GM21381 (cell line): ENCODE data around the gene MZT2B.
"Not testable (repeated sequence)": the region's sequence is repeated elsewhere in the genome, so short reads cannot be mapped to it uniquely, and the experiment has no call there.

ENCODE experiments used
- ATAC-seq: cut with Tn5 transposase; IDR thresholded peaks from one replicate; pipeline ENCODE4 v1.9.1; 2021; ENCODE audit warnings: mild to moderate bottlenecking, moderate library complexity; ENCODE audit not compliant: unreplicated experiment

MZT2B gene

GRCh38 chr2:130181880-130182682, at the start of gene MZT2B:
MZT2B (plus strand) TSS chr2:130182262; CDS start chr2:130182283, 21 bp downstream.
- ATAC-seq: peak; percentile 80

GRCh38 chr2:130135692-130136541, 46.1 kb upstream of the MZT2B start:
- no peak for ATAC-seq

GRCh38 chr2:130136546-130136945, 45.5 kb upstream of the MZT2B start:
- not testable (repeated sequence) for ATAC-seq

- ATAC-seq: not testable (repeated sequence)
Observed at GRCh38 chr2:130137118-130137517, 44.9 kb upstream of the MZT2B start.

GRCh38 chr2:130138326-130138725, 43.7 kb upstream of the MZT2B start:
- not testable (repeated sequence) for ATAC-seq

- not testable (repeated sequence) for ATAC-seq
Observed at GRCh38 chr2:130138841-130139251, 43.2 kb upstream of the MZT2B start.

- not testable (repeated sequence) for ATAC-seq
Observed at GRCh38 chr2:130139331-130140280, 42.5 kb upstream of the MZT2B start.

- ATAC-seq: not testable (repeated sequence)
Observed at GRCh38 chr2:130140516-130140915, 41.5 kb upstream of the MZT2B start.

GRCh38 chr2:130141002-130141401, 41.1 kb upstream of the MZT2B start:
- ATAC-seq: not testable (repeated sequence)

- not testable (repeated sequence) for ATAC-seq
Observed at GRCh38 chr2:130141645-130142370, 40.3 kb upstream of the MZT2B start.

- not testable (repeated sequence) for ATAC-seq
Observed at GRCh38 chr2:130142396-130143265, 39.4 kb upstream of the MZT2B start.

GRCh38 chr2:130143266-130144039, 38.6 kb upstream of the MZT2B start:
- ATAC-seq: not testable (repeated sequence)

GRCh38 chr2:130145006-130145414, 37.1 kb upstream of the MZT2B start, which contains the start of gene CCDC74B:
CCDC74B (minus strand) TSS chr2:130145112; CDS start chr2:130144996, 116 bp downstream.
- ATAC-seq: peak; percentile 92

- not testable (repeated sequence) for ATAC-seq
Observed at GRCh38 chr2:130148515-130148914, 33.5 kb upstream of the MZT2B start.

GRCh38 chr2:130150181-130151144, 31.6 kb upstream of the MZT2B start:
- no peak for ATAC-seq

- not testable (repeated sequence) for ATAC-seq
Observed at GRCh38 chr2:130151145-130151512, 30.9 kb upstream of the MZT2B start.
